ENCODE measurements around the gene SLC12A4.
A peak's percentile ranks its signal among the peaks of the same experiment; 100 is the strongest.

- TF ChIP-seq POLR2A (IDR thresholded peaks at IDR 0.05) (no peak), CTCF (IDR thresholded peaks at IDR 0.05) (peak; percentile 55 to 67 (median 62)), POLR2AphosphoS5 (IDR thresholded peaks at IDR 0.05) (no peak), EP300 (IDR thresholded peaks at IDR 0.05; ENCODE audit: low read depth) (no peak)
Observed at GRCh38 chr16:67942200-67942509, 26.3 kb downstream of the SLC12A4 start.

Data from transverse colon (tissue), 4 donors.